Measurements from ENCODE around the gene SDK2. TPM values are rescaled to one million over a fixed set of nuclear protein-coding genes. Genes with fewer than 3 reads are reported as not detected.
A peak's percentile ranks its signal among the peaks of the same experiment; 100 is the strongest.

The SDK2 gene
- total RNA-seq, 4 donors from 2014 or later: 0.18 to 3.3 (median 1.2) TPM

DNA sequence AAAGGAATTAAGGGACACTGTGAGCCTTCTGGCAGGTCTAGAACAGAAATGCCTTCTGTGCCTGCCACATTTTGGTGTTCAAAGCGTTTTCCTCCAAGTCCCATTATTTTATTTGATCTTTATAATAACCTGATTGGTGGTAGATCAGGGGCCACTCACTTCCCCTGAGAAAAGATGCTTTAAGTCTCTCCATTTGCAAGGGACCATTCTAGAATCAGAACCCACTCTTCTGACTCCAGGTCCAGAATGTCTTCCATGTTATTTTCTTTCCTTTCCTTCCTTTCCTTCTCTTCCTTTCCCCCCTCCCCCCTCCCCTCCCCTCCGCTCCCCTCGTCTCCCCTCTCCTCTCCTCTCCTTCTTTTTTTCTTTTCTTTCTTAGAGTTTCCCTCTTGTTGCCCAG lies 313.2 kb downstream of the SDK2 start:
- Histone ChIP-seq H3K9me3 (no peaks in the 10 kb centered on the region), H3K27me3 (no peaks in the 10 kb centered on the region), H3K27ac (no peak overlapping the region), H3K4me3 (no peak overlapping the region), H3K4me1 (no peaks in the 10 kb centered on the region), H3K36me3 (no peaks in the 10 kb centered on the region)
- no peak for DNase-seq
- TF ChIP-seq, protein P1, sequence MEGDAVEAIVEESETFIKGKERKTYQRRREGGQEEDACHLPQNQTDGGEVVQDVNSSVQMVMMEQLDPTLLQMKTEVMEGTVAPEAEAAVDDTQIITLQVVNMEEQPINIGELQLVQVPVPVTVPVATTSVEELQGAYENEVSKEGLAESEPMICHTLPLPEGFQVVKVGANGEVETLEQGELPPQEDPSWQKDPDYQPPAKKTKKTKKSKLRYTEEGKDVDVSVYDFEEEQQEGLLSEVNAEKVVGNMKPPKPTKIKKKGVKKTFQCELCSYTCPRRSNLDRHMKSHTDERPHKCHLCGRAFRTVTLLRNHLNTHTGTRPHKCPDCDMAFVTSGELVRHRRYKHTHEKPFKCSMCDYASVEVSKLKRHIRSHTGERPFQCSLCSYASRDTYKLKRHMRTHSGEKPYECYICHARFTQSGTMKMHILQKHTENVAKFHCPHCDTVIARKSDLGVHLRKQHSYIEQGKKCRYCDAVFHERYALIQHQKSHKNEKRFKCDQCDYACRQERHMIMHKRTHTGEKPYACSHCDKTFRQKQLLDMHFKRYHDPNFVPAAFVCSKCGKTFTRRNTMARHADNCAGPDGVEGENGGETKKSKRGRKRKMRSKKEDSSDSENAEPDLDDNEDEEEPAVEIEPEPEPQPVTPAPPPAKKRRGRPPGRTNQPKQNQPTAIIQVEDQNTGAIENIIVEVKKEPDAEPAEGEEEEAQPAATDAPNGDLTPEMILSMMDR (IDR thresholded peaks at IDR 0.05): no peak
- TF ChIP-seq POLR2A (IDR thresholded peaks at IDR 0.05): no peak

DNA sequence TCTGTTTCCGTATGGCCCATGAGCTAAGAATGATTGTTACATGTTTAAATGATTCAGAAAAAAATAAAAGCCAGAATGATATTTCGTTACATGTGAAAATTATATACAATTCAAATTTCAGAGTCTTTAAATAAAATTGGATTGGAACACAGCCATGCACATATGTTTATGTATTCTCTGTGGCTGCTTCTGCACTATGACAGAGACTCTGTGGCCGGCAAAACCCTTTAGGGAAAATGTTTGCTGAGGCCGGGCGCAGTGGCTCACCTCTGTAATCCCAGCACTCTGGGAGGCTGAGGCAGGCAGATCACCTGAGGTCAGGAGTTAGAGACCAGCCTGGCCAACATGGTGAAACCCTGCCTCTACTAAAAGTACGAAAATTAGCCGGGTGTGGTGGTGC lies 316.6 kb downstream of the SDK2 start:
- Histone ChIP-seq H3K9me3 (no peaks in the 10 kb centered on the region), H3K27me3 (no peaks in the 10 kb centered on the region), H3K4me1 (no peaks in the 10 kb centered on the region), H3K36me3 (no peaks in the 10 kb centered on the region), H3K27ac (no peak overlapping the region), H3K4me3 (no peak overlapping the region)
- TF ChIP-seq, protein P1 (IDR thresholded peaks at IDR 0.05): no peak
- TF ChIP-seq POLR2A (IDR thresholded peaks at IDR 0.05): no peak
- DNase-seq: no peak

DNA sequence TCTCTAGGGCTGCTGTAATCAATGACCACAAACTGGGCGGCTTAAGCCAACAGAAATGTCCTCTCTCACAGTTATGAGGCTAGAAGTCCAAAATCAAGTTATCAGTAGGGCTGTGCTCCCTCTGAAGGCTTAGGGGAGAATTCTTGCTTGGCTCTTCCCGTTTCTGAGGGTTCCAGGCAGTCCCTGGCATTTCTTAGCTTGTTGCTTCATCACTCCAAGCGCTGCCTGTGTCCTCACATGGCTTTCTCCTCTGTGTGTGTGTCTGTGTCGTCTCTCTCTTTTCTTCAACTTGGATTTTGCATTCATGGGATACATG lies 318.8 kb downstream of the SDK2 start:
- no peak for DNase-seq
- H3K36me3 ChIP-seq: no peaks in the 10 kb centered on the region
- H3K4me1 ChIP-seq: no peaks in the 10 kb centered on the region
- no peak overlapping the region for H3K4me3 ChIP-seq
- H3K9me3 ChIP-seq: no peaks in the 10 kb centered on the region
- H3K27ac ChIP-seq: no peak overlapping the region
- TF ChIP-seq, protein P1 (IDR thresholded peaks at IDR 0.05): no peak
- no peak for TF ChIP-seq POLR2A (IDR thresholded peaks at IDR 0.05)
- H3K27me3 ChIP-seq: no peaks in the 10 kb centered on the region

DNA sequence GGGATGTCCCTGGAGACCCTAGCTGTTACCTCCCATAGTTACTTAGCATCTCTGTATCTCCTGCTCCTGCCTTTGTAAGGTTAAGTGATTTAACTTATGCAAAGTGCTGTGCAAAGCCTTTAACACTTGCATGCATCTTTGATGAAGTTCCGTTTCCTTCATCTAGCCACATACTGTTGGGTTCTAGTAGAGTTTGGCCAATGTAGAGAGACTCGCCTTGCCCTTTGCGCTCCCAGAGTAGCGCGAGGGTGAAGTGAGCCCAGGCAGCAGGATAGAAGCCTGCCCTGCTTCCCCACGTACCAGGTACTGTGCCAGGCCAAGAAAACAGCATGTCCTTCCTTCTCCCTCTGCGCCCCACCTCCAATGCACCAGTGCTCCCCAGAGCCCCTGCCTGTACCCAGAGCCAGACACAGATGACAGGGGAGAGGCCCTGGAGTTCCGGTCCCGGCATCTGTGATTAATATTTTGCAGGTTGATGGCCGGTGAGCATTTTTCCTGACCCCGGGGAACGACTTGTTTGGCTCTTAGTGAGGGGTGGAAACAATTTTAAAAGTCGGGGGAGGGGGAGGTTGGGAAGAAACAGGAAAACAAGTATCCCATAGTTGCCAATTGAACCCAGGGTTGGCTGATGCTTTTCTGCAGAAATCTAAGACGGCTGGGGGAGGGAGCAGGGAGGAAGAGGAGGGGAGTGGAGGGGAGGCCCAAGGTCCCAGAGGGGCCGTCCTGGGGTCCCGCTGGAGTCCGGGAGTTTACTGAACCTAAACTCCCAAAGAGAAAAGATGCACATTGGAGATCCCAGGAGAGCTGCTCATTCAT lies 319.3 kb downstream of the SDK2 start:
- Histone ChIP-seq H3K36me3 (no peaks in the 10 kb centered on the region), H3K27ac (peak overlapping the region in 2 of 4 donors; percentile 31 to 36), H3K4me3 (no peak overlapping the region), H3K4me1 (no peaks in the 10 kb centered on the region), H3K9me3 (no peaks in the 10 kb centered on the region), H3K27me3 (no peaks in the 10 kb centered on the region)
- TF ChIP-seq POLR2A (IDR thresholded peaks at IDR 0.05): no peak
- TF ChIP-seq, protein P1 (IDR thresholded peaks at IDR 0.05): no peak
- no peak for DNase-seq

DNA sequence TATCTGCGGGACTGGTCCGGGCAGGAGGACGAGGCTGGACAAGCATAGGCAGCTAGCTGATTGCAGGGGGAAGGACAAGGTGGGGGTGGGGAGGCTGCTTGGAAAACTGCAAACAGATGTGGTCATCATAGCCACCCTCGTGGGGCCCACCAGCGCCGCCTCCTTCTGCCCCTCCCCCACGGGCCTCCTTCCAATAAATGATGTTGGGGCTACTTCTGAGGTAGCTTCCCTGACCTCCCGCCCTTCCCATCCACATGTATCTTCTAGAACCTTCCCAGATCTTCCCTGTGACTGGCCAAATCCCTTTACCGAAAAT lies 320.1 kb downstream of the SDK2 start:
- H3K27me3 ChIP-seq: no peaks in the 10 kb centered on the region
- H3K4me3 ChIP-seq: no peak overlapping the region
- H3K27ac ChIP-seq: peak overlapping the region in 2 of 4 donors; percentile 36 to 49
- no peak for TF ChIP-seq POLR2A (IDR thresholded peaks at IDR 0.05)
- TF ChIP-seq, protein P1 (IDR thresholded peaks at IDR 0.05): no peak
- H3K36me3 ChIP-seq: no peaks in the 10 kb centered on the region
- DNase-seq: no peak
- no peaks in the 10 kb centered on the region for H3K9me3 ChIP-seq
- no peaks in the 10 kb centered on the region for H3K4me1 ChIP-seq

All from Peyer's patch (tissue), 4 donors.